ENCODE results near the gene ASMT.

DNA sequence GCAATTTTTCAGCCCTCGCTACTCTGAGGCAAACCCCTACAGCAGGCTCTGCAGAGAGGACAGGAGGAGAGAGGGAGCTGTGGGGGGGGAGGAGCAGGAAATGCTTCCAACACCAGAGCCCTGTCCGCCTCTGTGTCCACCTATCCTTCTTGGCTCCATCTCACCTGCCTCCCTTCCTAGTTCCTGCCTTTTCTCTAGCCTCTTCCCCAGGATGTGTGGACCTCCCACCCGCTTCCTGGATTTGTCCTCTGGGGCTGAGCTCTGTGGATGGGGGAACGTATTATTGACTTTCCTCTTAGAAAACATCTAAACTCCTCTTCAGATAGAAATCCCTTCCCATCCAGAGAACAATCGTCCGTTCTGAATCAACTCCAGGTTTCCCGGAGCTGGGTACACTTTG lies 14.4 kb downstream of the ASMT start:
- no peak for TF ChIP-seq JUND (IDR thresholded peaks at IDR 0.05)
- TF ChIP-seq, protein P1, sequence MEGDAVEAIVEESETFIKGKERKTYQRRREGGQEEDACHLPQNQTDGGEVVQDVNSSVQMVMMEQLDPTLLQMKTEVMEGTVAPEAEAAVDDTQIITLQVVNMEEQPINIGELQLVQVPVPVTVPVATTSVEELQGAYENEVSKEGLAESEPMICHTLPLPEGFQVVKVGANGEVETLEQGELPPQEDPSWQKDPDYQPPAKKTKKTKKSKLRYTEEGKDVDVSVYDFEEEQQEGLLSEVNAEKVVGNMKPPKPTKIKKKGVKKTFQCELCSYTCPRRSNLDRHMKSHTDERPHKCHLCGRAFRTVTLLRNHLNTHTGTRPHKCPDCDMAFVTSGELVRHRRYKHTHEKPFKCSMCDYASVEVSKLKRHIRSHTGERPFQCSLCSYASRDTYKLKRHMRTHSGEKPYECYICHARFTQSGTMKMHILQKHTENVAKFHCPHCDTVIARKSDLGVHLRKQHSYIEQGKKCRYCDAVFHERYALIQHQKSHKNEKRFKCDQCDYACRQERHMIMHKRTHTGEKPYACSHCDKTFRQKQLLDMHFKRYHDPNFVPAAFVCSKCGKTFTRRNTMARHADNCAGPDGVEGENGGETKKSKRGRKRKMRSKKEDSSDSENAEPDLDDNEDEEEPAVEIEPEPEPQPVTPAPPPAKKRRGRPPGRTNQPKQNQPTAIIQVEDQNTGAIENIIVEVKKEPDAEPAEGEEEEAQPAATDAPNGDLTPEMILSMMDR (IDR thresholded peaks at IDR 0.05 in 2 of 3, conservative IDR thresholded peaks at IDR 0.05 in 1 of 3; ENCODE audit: borderline replicate concordance in 1 of 3, insufficient read depth in 1 of 3, low read depth in 2 of 3, low read length in 2 of 3) = no peak
- TF ChIP-seq, protein P2, sequence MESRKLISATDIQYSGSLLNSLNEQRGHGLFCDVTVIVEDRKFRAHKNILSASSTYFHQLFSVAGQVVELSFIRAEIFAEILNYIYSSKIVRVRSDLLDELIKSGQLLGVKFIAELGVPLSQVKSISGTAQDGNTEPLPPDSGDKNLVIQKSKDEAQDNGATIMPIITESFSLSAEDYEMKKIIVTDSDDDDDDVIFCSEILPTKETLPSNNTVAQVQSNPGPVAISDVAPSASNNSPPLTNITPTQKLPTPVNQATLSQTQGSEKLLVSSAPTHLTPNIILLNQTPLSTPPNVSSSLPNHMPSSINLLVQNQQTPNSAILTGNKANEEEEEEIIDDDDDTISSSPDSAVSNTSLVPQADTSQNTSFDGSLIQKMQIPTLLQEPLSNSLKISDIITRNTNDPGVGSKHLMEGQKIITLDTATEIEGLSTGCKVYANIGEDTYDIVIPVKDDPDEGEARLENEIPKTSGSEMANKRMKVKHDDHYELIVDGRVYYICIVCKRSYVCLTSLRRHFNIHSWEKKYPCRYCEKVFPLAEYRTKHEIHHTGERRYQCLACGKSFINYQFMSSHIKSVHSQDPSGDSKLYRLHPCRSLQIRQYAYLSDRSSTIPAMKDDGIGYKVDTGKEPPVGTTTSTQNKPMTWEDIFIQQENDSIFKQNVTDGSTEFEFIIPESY (IDR thresholded peaks at IDR 0.05; ENCODE audit: extremely low read depth, insufficient replicate concordance, low read length) = no peak
- TF ChIP-seq, protein P3, sequence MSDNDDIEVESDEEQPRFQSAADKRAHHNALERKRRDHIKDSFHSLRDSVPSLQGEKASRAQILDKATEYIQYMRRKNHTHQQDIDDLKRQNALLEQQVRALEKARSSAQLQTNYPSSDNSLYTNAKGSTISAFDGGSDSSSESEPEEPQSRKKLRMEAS (IDR thresholded peaks at IDR 0.05) = no peak
